BLaER1 treated with 17β-estradiol and CSF1 and Interleukin-3, amounts not matched to agents 10 nM and 100 nM (cell line): ENCODE data around the gene ALOX12.
A peak's percentile ranks its signal among the peaks of the same experiment; 100 is the strongest.
"Not testable (repeated sequence)": the region's sequence is repeated elsewhere in the genome, so short reads cannot be mapped to it uniquely, and the experiment has no call there.

Experiments
- H3K27ac ChIP-seq, 11 experiments: shearing (Covaris generic); formaldehyde crosslinking; 2 replicates each; pipeline ENCODE4 v1.8.1; 2022
- H3K27me3 ChIP-seq, 11 experiments: shearing (Covaris generic); formaldehyde crosslinking; 2 replicates each; pipeline ENCODE4 v1.8.1; 2022
- H3K36me3 ChIP-seq, 11 experiments: shearing (Covaris generic); formaldehyde crosslinking; 2 replicates each; pipeline ENCODE4 v1.8.1; 2022
- H3K4me1 ChIP-seq, 10 experiments: shearing (Covaris generic); formaldehyde crosslinking; 2 replicates each; pipeline ENCODE4 v1.8.1; 2022
- H3K4me2 ChIP-seq, 11 experiments: shearing (Covaris generic); formaldehyde crosslinking; 2 replicates each; pipeline ENCODE4 v1.8.1; 2022
- H3K4me3 ChIP-seq, 10 experiments: shearing (Covaris generic); formaldehyde crosslinking; 2 replicates each; pipeline ENCODE4 v1.8.1; 2022
- H3K9ac ChIP-seq, 11 experiments: shearing (Covaris generic); formaldehyde crosslinking; 2 replicates each; pipeline ENCODE4 v1.8.1; 2022
- H3K9me3 ChIP-seq, 11 experiments: shearing (Covaris generic); formaldehyde crosslinking; replicated peaks in 1 of 11; 2 replicates each; pipeline ENCODE4 v1.8.1; 2022
- H4K20me1 ChIP-seq, 11 experiments: shearing (Covaris generic); formaldehyde crosslinking; 2 replicates each; pipeline ENCODE4 v1.8.1; 2022
- Cebpa-rat ChIP-seq, 11 experiments: shearing (Covaris generic); IDR thresholded peaks; 2 replicates each; pipeline ENCODE4 v1.8.1; 2022

The ALOX12 gene

DNA sequence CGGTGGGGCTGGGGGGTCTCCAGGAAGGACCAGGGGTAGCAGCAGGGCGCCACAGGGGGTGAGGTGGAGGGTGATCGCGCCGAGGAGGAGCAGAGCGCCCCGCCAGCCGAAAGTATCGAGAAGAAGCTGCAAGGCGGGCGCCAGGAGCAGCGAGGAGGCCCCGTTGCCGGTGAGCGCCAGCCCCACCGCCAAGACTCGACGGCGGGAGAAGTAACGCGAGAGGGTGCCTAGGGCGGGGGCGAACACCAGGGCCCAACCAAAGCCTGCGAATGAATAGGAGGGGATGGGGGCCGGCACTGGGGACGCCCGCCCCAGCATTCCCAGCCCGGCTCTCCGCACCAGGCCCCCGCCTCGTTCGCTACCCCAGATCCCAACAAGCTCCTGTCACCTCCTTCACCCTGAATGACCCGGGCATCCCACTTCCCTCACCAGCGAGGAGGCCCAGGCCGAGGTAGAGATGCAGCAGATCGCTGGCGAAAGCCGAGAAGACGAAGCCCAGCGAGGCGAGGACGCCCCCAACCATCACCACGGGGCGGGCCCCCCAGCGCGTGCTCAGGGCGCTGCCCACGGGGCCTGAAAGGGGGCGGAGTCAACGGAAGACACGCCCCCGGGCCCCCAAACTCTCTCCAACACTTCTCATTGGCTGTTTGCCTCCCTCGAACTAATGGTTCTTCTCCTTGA lies 46.8 kb downstream of the ALOX12 start:
- peak overlapping the region; percentile 87 to 100 (median 98) for H3K4me2 ChIP-seq
- TF ChIP-seq Cebpa-rat (IDR thresholded peaks at IDR 0.05) = no peak
- H3K9me3 ChIP-seq = no peaks in the 10 kb centered on the region
- H3K4me1 ChIP-seq = peaks cover 44 to 85% (median 79%) of the 10 kb centered on the region in 10 experiments
- peak overlapping the region; percentile 46 to 69 (median 60); a peak in 17 of 20 replicates for H3K4me3 ChIP-seq
- peak overlapping the region in 5 of 11 experiments; percentile 19 to 82 (median 79); a peak in 9 of 22 replicates for H3K9ac ChIP-seq
- H3K36me3 ChIP-seq = no peaks in the 10 kb centered on the region
- H3K27me3 ChIP-seq = peaks cover 38 to 57% (median 48%) of the 10 kb centered on the region in 11 experiments
- peaks cover 0 to 22% (median 0%) of the 10 kb centered on the region in 11 experiments; a peak in 2 of 22 replicates for H4K20me1 ChIP-seq
- peak overlapping the region in 4 of 11 experiments; percentile 70 to 80 (median 74); a peak in 6 of 22 replicates for H3K27ac ChIP-seq

DNA sequence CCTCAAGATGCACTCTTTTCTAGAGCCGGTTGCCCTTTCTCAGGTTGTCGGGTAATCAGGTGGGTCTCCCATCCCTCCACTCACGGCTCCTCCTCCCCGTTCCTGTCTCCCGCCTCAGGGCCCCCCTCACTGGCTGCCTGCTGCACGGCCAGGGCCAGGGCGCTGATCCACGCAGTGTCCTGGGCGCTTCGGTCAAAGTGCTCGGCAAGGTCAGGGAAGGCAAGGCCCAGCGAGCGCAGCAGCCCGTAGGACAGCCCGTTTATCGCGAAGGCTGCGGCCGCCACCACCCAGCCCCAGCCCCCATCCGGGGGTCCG lies 47.3 kb downstream of the ALOX12 start:
- H3K4me1 ChIP-seq = peaks cover 44 to 80% (median 74%) of the 10 kb centered on the region in 10 experiments
- H3K9ac ChIP-seq = peak overlapping the region; percentile 61 to 82 (median 73)
- peak overlapping the region; percentile 87 to 100 (median 98) for H3K4me2 ChIP-seq
- no peaks in the 10 kb centered on the region for H3K9me3 ChIP-seq
- H3K27me3 ChIP-seq = peaks cover 38 to 57% (median 48%) of the 10 kb centered on the region in 11 experiments
- no peaks in the 10 kb centered on the region for H3K36me3 ChIP-seq
- TF ChIP-seq Cebpa-rat (IDR thresholded peaks at IDR 0.05) = no peak
- peak overlapping the region; percentile 46 to 69 (median 60) for H3K4me3 ChIP-seq
- H3K27ac ChIP-seq = peak overlapping the region in 9 of 11 experiments; percentile 46 to 80 (median 61); a peak in 15 of 22 replicates
- peaks cover 0 to 18% (median 0%) of the 10 kb centered on the region in 11 experiments; a peak in 2 of 22 replicates for H4K20me1 ChIP-seq

- peaks cover 38 to 57% (median 48%) of the 10 kb centered on the region in 11 experiments for H3K27me3 ChIP-seq
- H3K9ac ChIP-seq = peak within 1 kb of the TSS; percentile 61 to 82 (median 73)
- no peak for TF ChIP-seq Cebpa-rat (IDR thresholded peaks at IDR 0.05)
- peak within 1 kb of the TSS; percentile 87 to 100 (median 98) for H3K4me2 ChIP-seq
- no peaks in the 10 kb centered on the region for H3K36me3 ChIP-seq
- H3K9me3 ChIP-seq = no peaks in the 10 kb centered on the region
- peaks cover 44 to 74% (median 69%) of the 10 kb centered on the region in 10 experiments for H3K4me1 ChIP-seq
- peak within 1 kb of the TSS in 10 of 11 experiments; percentile 13 to 80 (median 60); a peak in 18 of 22 replicates for H3K27ac ChIP-seq
- peak within 1 kb of the TSS; percentile 46 to 69 (median 60) for H3K4me3 ChIP-seq
- H4K20me1 ChIP-seq = peaks cover 0 to 15% (median 0%) of the 10 kb centered on the region in 11 experiments; a peak in 1 of 22 replicates
Measured at GRCh38 chr17:7043497-7044198, 47.8 kb downstream of the ALOX12 start, which contains the start of gene SLC16A11. Gene SLC16A11 (minus strand): TSS chr17:7044092. CDS start chr17:7043513, 579 bp downstream.

DNA sequence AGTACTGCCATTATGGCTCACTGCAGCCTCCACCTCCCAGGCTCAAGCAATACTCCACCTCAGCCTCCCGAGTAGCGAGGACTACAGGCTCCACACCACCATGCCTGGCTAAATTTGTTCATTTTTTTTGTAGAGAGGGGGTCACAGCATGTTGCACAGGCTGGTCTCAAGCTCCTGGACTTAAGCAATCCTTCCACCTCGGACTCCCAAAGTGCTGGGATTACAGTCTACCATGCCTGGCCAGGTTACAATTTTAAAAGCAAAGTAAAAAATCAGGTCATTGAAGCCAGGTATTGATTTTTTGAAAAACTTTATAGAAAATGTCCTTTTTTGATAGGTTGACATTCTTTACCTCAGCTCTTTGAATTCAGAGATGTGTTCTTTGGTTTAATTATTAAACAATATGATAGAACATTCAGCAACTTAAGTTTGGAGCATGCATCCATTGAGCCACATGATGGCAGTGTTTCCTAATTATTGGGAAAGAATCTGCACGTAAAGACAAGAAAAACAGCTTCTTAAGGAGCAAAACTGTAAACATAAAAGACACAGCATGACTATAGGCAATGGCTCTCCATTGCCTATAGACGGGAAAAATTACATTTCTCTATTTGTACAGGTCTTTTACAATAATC lies 49.8 kb downstream of the ALOX12 start:
- peak overlapping the region in 1 of 10 experiments; percentile 13; a peak in 1 of 20 replicates for H3K4me3 ChIP-seq
- H3K9me3 ChIP-seq = no peaks in the 10 kb centered on the region
- H3K36me3 ChIP-seq = no peaks in the 10 kb centered on the region
- peak overlapping the region in 1 of 11 experiments; percentile 37; a peak in 1 of 22 replicates for H3K9ac ChIP-seq
- H3K27me3 ChIP-seq = peaks cover 38 to 57% (median 48%) of the 10 kb centered on the region in 11 experiments
- TF ChIP-seq Cebpa-rat (IDR thresholded peaks at IDR 0.05) = no peak
- H3K27ac ChIP-seq = no peak overlapping the region
- peaks cover 0 to 15% (median 0%) of the 10 kb centered on the region in 11 experiments; a peak in 1 of 22 replicates for H4K20me1 ChIP-seq
- H3K4me1 ChIP-seq = peaks cover 38 to 67% (median 54%) of the 10 kb centered on the region in 10 experiments
- H3K4me2 ChIP-seq = peak overlapping the region; percentile 66 to 91 (median 79)

GRCh38 chr17:7046127-7046724 lies 50.4 kb downstream of the ALOX12 start:
- Histone ChIP-seq H3K4me1 (peaks cover 38 to 61% (median 52%) of the 10 kb centered on the region in 10 experiments), H3K9me3 (no peaks in the 10 kb centered on the region), H4K20me1 (peaks cover 0 to 15% (median 0%) of the 10 kb centered on the region in 11 experiments; a peak in 1 of 22 replicates), H3K4me2 (peak overlapping the region; percentile 66 to 91 (median 79)), H3K9ac (peak overlapping the region in 3 of 11 experiments; percentile 16 to 37 (median 31); a peak in 5 of 22 replicates), H3K27ac (no peak overlapping the region), H3K4me3 (peak overlapping the region in 5 of 10 experiments; percentile 9 to 39 (median 25); a peak in 4 of 20 replicates), H3K36me3 (no peaks in the 10 kb centered on the region), H3K27me3 (peaks cover 36 to 55% (median 44%) of the 10 kb centered on the region in 11 experiments)
- no peak for TF ChIP-seq Cebpa-rat (IDR thresholded peaks at IDR 0.05)

- not testable (repeated sequence) for H3K27ac ChIP-seq, H3K9me3 ChIP-seq, H3K36me3 ChIP-seq
- peak overlapping the region in 2 of 11 experiments; percentile 31 to 37; a peak in 4 of 22 replicates for H3K9ac ChIP-seq
- H4K20me1 ChIP-seq = peaks cover 0 to 11% (median 0%) of the 10 kb centered on the region in 11 experiments; a peak in 1 of 22 replicates
- H3K4me3 ChIP-seq = peak overlapping the region in 4 of 10 experiments; percentile 9 to 39 (median 26); a peak in 3 of 20 replicates
- H3K4me2 ChIP-seq = peak overlapping the region; percentile 66 to 91 (median 79)
- peaks cover 38 to 54% (median 47%) of the 10 kb centered on the region in 10 experiments for H3K4me1 ChIP-seq
- H3K27me3 ChIP-seq = peaks cover 30 to 49% (median 38%) of the 10 kb centered on the region in 11 experiments
Measured at GRCh38 chr17:7046725-7047397, 51.0 kb downstream of the ALOX12 start.

DNA sequence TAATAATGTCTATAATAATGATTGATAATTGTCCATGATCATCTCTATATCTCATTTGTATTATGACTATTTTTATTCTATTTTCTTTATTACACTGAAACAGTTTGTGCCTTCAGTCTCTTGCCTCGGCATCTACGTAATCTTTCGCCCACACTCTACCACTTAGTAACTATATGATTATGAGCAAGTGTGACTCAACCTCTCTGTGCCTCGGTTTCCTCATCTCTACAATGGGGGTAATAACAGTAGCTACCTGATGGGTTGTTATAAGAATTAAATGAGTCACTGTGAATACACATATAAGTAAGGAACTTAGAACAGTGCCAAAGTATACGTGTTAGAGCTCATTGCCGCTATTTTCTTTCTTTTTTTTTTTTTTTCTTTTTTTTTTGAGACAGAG lies 51.7 kb downstream of the ALOX12 start:
- Histone ChIP-seq H3K27me3 (peaks cover 23 to 42% (median 31%) of the 10 kb centered on the region in 11 experiments), H3K36me3 (no peaks in the 10 kb centered on the region), H3K27ac (no peak overlapping the region), H3K4me1 (peaks cover 32 to 49% (median 41%) of the 10 kb centered on the region in 10 experiments), H3K9me3 (no peaks in the 10 kb centered on the region), H3K4me3 (no peak overlapping the region), H4K20me1 (peaks cover 0 to 4% (median 0%) of the 10 kb centered on the region in 11 experiments; a peak in 1 of 22 replicates), H3K4me2 (peak overlapping the region in 9 of 11 experiments; percentile 66 to 91 (median 80); a peak in 12 of 22 replicates), H3K9ac (no peak overlapping the region)
- TF ChIP-seq Cebpa-rat (IDR thresholded peaks at IDR 0.05) = no peak
